Neural crest cell (in vitro differentiated cells): ENCODE measurements around the gene ASIC4. TPM values are rescaled to one million over a fixed set of nuclear protein-coding genes. Genes with fewer than 3 reads are reported as not detected.

Experiments
- DNase-seq: peaks from one replicate; pipeline ENCODE4 v3.0.0; 2021; ENCODE audit warnings: low read depth, mixed read lengths, low spot score
- H3K27ac Mint-ChIP-seq: one replicate; pipeline ENCODE4 v1.8.0; 2021; ENCODE audit warnings: mild to moderate bottlenecking, mixed read lengths; ENCODE audit not compliant: unreplicated experiment
- H3K27me3 Mint-ChIP-seq: 2 replicates; pipeline ENCODE4 v1.8.0; 2021; ENCODE audit warnings: low read depth, mild to moderate bottlenecking, mixed read lengths
- H3K36me3 Mint-ChIP-seq: 2 replicates; pipeline ENCODE4 v1.8.0; 2021; ENCODE audit warnings: low read depth, mild to moderate bottlenecking, mixed read lengths
- H3K4me1 Mint-ChIP-seq: 2 replicates; pipeline ENCODE4 v1.8.0; 2021; ENCODE audit warnings: mixed read lengths
- H3K4me3 Mint-ChIP-seq: one replicate; pipeline ENCODE4 v1.8.0; 2021; ENCODE audit warnings: mild to moderate bottlenecking, mixed read lengths
- H3K9me3 Mint-ChIP-seq: 2 replicates; pipeline ENCODE4 v1.8.0; 2021; ENCODE audit warnings: mixed read lengths
- CTCF ChIP-seq: fragments of 200-600 bp; sonication (generic); conservative IDR thresholded peaks from 2 replicates; pipeline ENCODE4 v1.5.0; 2021; ENCODE audit warnings: antibody characterized with exemption, mild to moderate bottlenecking
- total RNA-seq: library from RNA; stranded (reverse); gene quantifications from 2 replicates; pipeline ENCODE4 v1.2.1, GENCODE V29; 2021

The ASIC4 gene
- total RNA-seq, 1 donor from 2014 or later, result 1.0 TPM

- H3K9me3 Mint-ChIP-seq, result no peaks in the 10 kb centered on the region
- no peak overlapping the region for H3K27ac Mint-ChIP-seq
- peaks cover 25% of the 10 kb centered on the region for H3K4me1 Mint-ChIP-seq
- no peaks in the 10 kb centered on the region for H3K36me3 Mint-ChIP-seq
- peaks cover 64% of the 10 kb centered on the region for H3K27me3 Mint-ChIP-seq
- H3K4me3 Mint-ChIP-seq, result peak overlapping the region; percentile 88
- TF ChIP-seq CTCF, result no peak
- no peak for DNase-seq
Measured at GRCh38 chr2:219496825-219497494, 17.3 kb upstream of the ASIC4 start.

GRCh38 chr2:219497495-219498279 is 16.6 kb upstream of the ASIC4 start:
- H3K4me3 Mint-ChIP-seq, result peak overlapping the region; percentile 88
- peaks cover 57% of the 10 kb centered on the region for H3K27me3 Mint-ChIP-seq
- no peak for TF ChIP-seq CTCF
- peak; percentile 60 for DNase-seq
- H3K9me3 Mint-ChIP-seq, result no peaks in the 10 kb centered on the region
- H3K27ac Mint-ChIP-seq, result no peak overlapping the region
- H3K36me3 Mint-ChIP-seq, result no peaks in the 10 kb centered on the region
- H3K4me1 Mint-ChIP-seq, result peaks cover 25% of the 10 kb centered on the region

- no peak for TF ChIP-seq CTCF
- H3K36me3 Mint-ChIP-seq, result no peaks in the 10 kb centered on the region
- H3K9me3 Mint-ChIP-seq, result no peaks in the 10 kb centered on the region
- peaks cover 25% of the 10 kb centered on the region for H3K4me1 Mint-ChIP-seq
- peak; percentile 85 for DNase-seq
- H3K27me3 Mint-ChIP-seq, result peaks cover 50% of the 10 kb centered on the region
- peak within 1 kb of the TSS; percentile 88 for H3K4me3 Mint-ChIP-seq
- H3K27ac Mint-ChIP-seq, result peak within 1 kb of the TSS; percentile 17
Measured at GRCh38 chr2:219498280-219499057, 15.8 kb upstream of the ASIC4 start, which contains the start of gene GMPPA. Gene GMPPA, plus strand, starts transcription at chr2:219498891. Its CDS starts 1,085 bp downstream, at chr2:219499976.

- H3K4me3 Mint-ChIP-seq, result peak overlapping the region; percentile 88
- peaks cover 45% of the 10 kb centered on the region for H3K27me3 Mint-ChIP-seq
- no peak overlapping the region for H3K27ac Mint-ChIP-seq
- H3K36me3 Mint-ChIP-seq, result no peaks in the 10 kb centered on the region
- DNase-seq, result no peak
- H3K4me1 Mint-ChIP-seq, result peaks cover 25% of the 10 kb centered on the region
- no peak for TF ChIP-seq CTCF
- H3K9me3 Mint-ChIP-seq, result no peaks in the 10 kb centered on the region
Measured at GRCh38 chr2:219499058-219499307, 15.3 kb upstream of the ASIC4 start.

- H3K27ac Mint-ChIP-seq, result no peak overlapping the region
Measured at GRCh38 chr2:219499555-219499954, 14.7 kb upstream of the ASIC4 start.

More at GRCh38 chr2:219499555-219499954, 14.7 kb upstream of the ASIC4 start:
- Mint-ChIP-seq H3K36me3 (no peaks in the 10 kb centered on the region), H3K4me1 (peaks cover 25% of the 10 kb centered on the region), H3K27me3 (peaks cover 39% of the 10 kb centered on the region), H3K4me3 (peak overlapping the region; percentile 88), H3K9me3 (no peaks in the 10 kb centered on the region)
- no peak for DNase-seq
- no peak for TF ChIP-seq CTCF
